K562 (cell line): Measurements from ENCODE around the gene RRP9. TPM values are rescaled to one million over a fixed set of nuclear protein-coding genes. Genes with fewer than 3 reads are reported as not detected.

Source experiments
- ATAC-seq: fragments of 200-7000 bp; cut with Tn5 transposase; 3 replicates; pipeline ENCODE4 v1.9.1; 2020; ENCODE audit warnings: moderate library complexity
- BruUV-seq: library from RNA; stranded (reverse); fragments of 400-500 nt; replicated peaks from 2 replicates; lab custom pipeline; 2021; lab: Mats Ljungman, UMichigan
- CTCF ChIA-PET: fragments of 300-600 bp; formaldehyde crosslinking; extraction: SDS; loops from one replicate; lab custom pipeline; 2021; ENCODE audit warnings: low intra/inter-chr PET ratio; lab: Yijun Ruan, JAX
- POLR2A ChIA-PET: fragments of 300-600, 350-650 bp; sonication (Branson Sonifier 250); formaldehyde crosslinking; extraction: SDS; loops from one replicate; lab custom pipeline; 2021; ENCODE audit warnings: antibody characterized with exemption, inconsistent platforms; lab: Yijun Ruan, JAX
- DNase-seq, 4 experiments: peaks; one replicate each; pipeline versions ENCODE4 v3.0.0 to v3.0.0-alpha.2; 2011 to 2018; ENCODE audit warnings: low spot score in 3 of 4, mixed read lengths in 3 of 4; ENCODE audit errors: extremely low read depth in 1 of 4
- FAIRE-seq: peaks from 2 replicates; lab custom pipeline; 2011; peaks lifted over from hg19 to GRCh38; lab: Jason Lieb, UNC
- H2AFZ ChIP-seq: 2 replicates; pipeline ENCODE4 v1.6.0; 2011; ENCODE audit warnings: low read depth, low read length, control low read depth, inconsistent platforms
- H3K27ac ChIP-seq: fragments of 200-600 bp; 3 replicates; pipeline ENCODE4 v1.8.0; 2011; ENCODE audit warnings: low read depth, mild to moderate bottlenecking, control low read depth, inconsistent platforms, low read length, moderate library complexity, mixed read lengths; ENCODE audit errors: extremely low read depth
- H3K27me3 ChIP-seq, 2 experiments: fragments of 300-600 bp in 1 of 2; 2 replicates in 1 of 2; 3 replicates in 1 of 2; pipeline versions ENCODE4 v1.6.0 to v1.8.0; 2011; ENCODE audit warnings: inconsistent platforms in 2 of 2, low read length in 2 of 2, mild to moderate bottlenecking in 1 of 2, mixed read lengths in 1 of 2, moderate library complexity in 1 of 2; ENCODE audit not compliant: control insufficient read depth in 2 of 2, insufficient read depth in 2 of 2
- H3K36me3 ChIP-seq: fragments of 300-600 bp; 3 replicates; pipeline ENCODE4 v1.8.0; 2011; ENCODE audit warnings: mild to moderate bottlenecking, low read length, inconsistent platforms; ENCODE audit not compliant: control insufficient read depth, insufficient read depth
- H3K4me1 ChIP-seq, 2 experiments: fragments of 200-600 bp in 1 of 2; replicated peaks in 1 of 2; 2 replicates in 1 of 2; 3 replicates in 1 of 2; pipeline versions ENCODE4 v1.5.1 to v1.8.0; 2011; ENCODE audit warnings: inconsistent platforms in 2 of 2, low read length in 2 of 2, mild to moderate bottlenecking in 1 of 2, mixed read lengths in 1 of 2, moderate library complexity in 1 of 2; ENCODE audit not compliant: control insufficient read depth in 2 of 2, insufficient read depth in 2 of 2
- H3K4me2 ChIP-seq: 2 replicates; pipeline ENCODE4 v1.6.1; 2011; ENCODE audit warnings: low read length, control low read depth, inconsistent platforms, mixed read lengths; ENCODE audit not compliant: insufficient read depth
- H3K4me3 ChIP-seq: fragments of 200-600 bp; sonication (generic), shearing (Covaris generic); 2 replicates; pipeline ENCODE4 v1.5.1; 2016; ENCODE audit warnings: control low read depth, inconsistent platforms
- H3K79me2 ChIP-seq: fragments of 200-600 bp; 3 replicates; pipeline ENCODE4 v1.8.0; 2011; ENCODE audit warnings: low read length, inconsistent platforms; ENCODE audit not compliant: control insufficient read depth, insufficient read depth
- H3K9ac ChIP-seq, 2 experiments: 2 replicates each; pipeline versions ENCODE4 v1.6.0 to v1.6.1; 2011; ENCODE audit warnings: low read depth in 2 of 2, low read length in 2 of 2, control low read depth in 1 of 2, inconsistent platforms in 1 of 2, mild to moderate bottlenecking in 1 of 2, mixed read lengths in 1 of 2; ENCODE audit not compliant: insufficient read depth in 1 of 2
- H3K9me1 ChIP-seq: one replicate; pipeline ENCODE4 v1.6.0; 2011; ENCODE audit warnings: inconsistent platforms, mild to moderate bottlenecking, low read length, moderate library complexity; ENCODE audit not compliant: control insufficient read depth, insufficient read depth
- H3K9me3 ChIP-seq: replicated peaks from 2 replicates; pipeline ENCODE4 v1.5.1; 2011; ENCODE audit warnings: low read depth, low read length, inconsistent platforms; ENCODE audit not compliant: control insufficient read depth, insufficient read depth
- H4K20me1 ChIP-seq: replicated peaks from 2 replicates; pipeline ENCODE4 v1.6.1; 2011; ENCODE audit warnings: low read length, inconsistent platforms, mixed read lengths; ENCODE audit not compliant: control insufficient read depth, insufficient read depth
- ARHGAP35 ChIP-seq: fragments of 450-650 bp; IDR thresholded peaks from 2 replicates; pipeline ENCODE4 v1.6.1; 2018; ENCODE audit not compliant: partially characterized antibody
- CBX2 ChIP-seq: fragments of 200-600 bp; sonication (generic); IDR thresholded peaks from one replicate; pipeline ENCODE4 v1.6.1; 2012; ENCODE audit warnings: mild to moderate bottlenecking, low read length, inconsistent platforms; ENCODE audit not compliant: insufficient read depth, poor library complexity, severe bottlenecking
- CC2D1A ChIP-seq: fragments of 450-650 bp; IDR thresholded peaks from 2 replicates; pipeline ENCODE4 v1.6.1; 2017; ENCODE audit warnings: mild to moderate bottlenecking
- CHCHD3 ChIP-seq: fragments of 250-450 bp; sonication (Bioruptor Pico); IDR thresholded peaks from 2 replicates; pipeline ENCODE4 v2.1.2; 2022; ENCODE audit warnings: mild to moderate bottlenecking
- HNRNPUL1 ChIP-seq: fragments of 200-400 bp; formaldehyde crosslinking; IDR thresholded peaks from 2 replicates; pipeline ENCODE4 v1.6.1; 2017; ENCODE audit warnings: low read length
- MEF2A ChIP-seq: IDR thresholded peaks from 2 replicates; pipeline ENCODE4 v1.6.1; 2011; ENCODE audit warnings: low read depth, mild to moderate bottlenecking, low read length, moderate library complexity; ENCODE audit not compliant: control insufficient read depth
- MYC ChIP-seq, 2 experiments: fragments of 250-450 bp in 1 of 2; sonication (Bioruptor Pico) in 1 of 2; IDR thresholded peaks; 2 replicates each; pipeline versions ENCODE4 v1.5.1 to v1.6.1; 2012 to 2021; ENCODE audit warnings: low read depth in 2 of 2, borderline replicate concordance in 1 of 2, improper control_type of control experiment in 1 of 2, low read length in 1 of 2, mild to moderate bottlenecking in 1 of 2, moderate library complexity in 1 of 2
- RNF2 ChIP-seq: sonication (generic); IDR thresholded peaks from 2 replicates; pipeline ENCODE4 v1.6.1; 2016
- ZFPM2 ChIP-seq: fragments of 250-450 bp; sonication (Bioruptor Pico); IDR thresholded peaks from 2 replicates; pipeline ENCODE4 v1.5.1; 2022; ENCODE audit warnings: mild to moderate bottlenecking
- WGBS: fragments of 100-300 bp; shearing (Covaris generic); methylation state at CpG from one replicate; pipeline ENCODE4 v1.1.6; 2016; ENCODE audit warnings: low coverage, mixed read lengths; ENCODE audit not compliant: insufficient coverage; ENCODE audit errors: missing lambda C conversion rate; 5-methylcytosine and 5-hydroxymethylcytosine counted together
- in situ Hi-C: fragments of 300-500 bp; cut with MboI; formaldehyde crosslinking; loops from 4 replicates; pipeline ENCODE4 v1.15.0; 2018; ENCODE audit warnings: inconsistent platforms, mixed read lengths
- intact Hi-C: fragments of 100-400 bp; cut with micrococcal nuclease; formaldehyde crosslinking; loops from 2 replicates; pipeline ENCODE4 v1.14.2; 2022
- polyA plus RNA-seq, 8 experiments: library from polyadenylated mRNA; depleted of rRNA in 4 of 8; stranded (reverse) in 5 of 8; unstranded in 3 of 8; fragments of >200 nt; fragmentation: Nextera tagmentation in 2 of 8; fragmentation: Illumina TruSeq in 1 of 8; extraction: Ambion mirVana in 2 of 8; extraction: Trizol in 1 of 8; gene quantifications; 2 replicates each; pipeline versions ENCODE4 v1.2.1 to v1.2.3, GENCODE V29; 2011 to 2014; ENCODE audit warnings: inconsistent platforms in 1 of 8, missing spikeins in 1 of 8
- total RNA-seq, 7 experiments: library from RNA; depleted of rRNA in 6 of 7; stranded (reverse); fragments of >200 nt in 6 of 7; fragmentation: Illumina TruSeq in 2 of 7; extraction: Trizol in 2 of 7; gene quantifications; 2 replicates each; pipeline versions ENCODE4 v1.2.1 to v1.2.3, GENCODE V29; 2011 to 2021; ENCODE audit warnings: low replicate concordance in 1 of 7
- TF ChIP-seq, protein P1 (sequence below): fragments of 200-800 bp; sonication (Bioruptor generic); IDR thresholded peaks from 2 replicates; pipeline ENCODE4 v1.6.1; 2016; ENCODE audit warnings: missing genetic modification characterization, missing compliant biosample characterization
- TF ChIP-seq, protein P2 (sequence below): sonication (generic); formaldehyde crosslinking; IDR thresholded peaks from 2 replicates; pipeline ENCODE4 v1.8.0; 2022; ENCODE audit warnings: mild to moderate bottlenecking, missing genetic modification reagents
- TF ChIP-seq, protein P3 (sequence below): fragments of 250-450 bp; sonication (Bioruptor Pico); IDR thresholded peaks from 2 replicates; pipeline ENCODE4 v1.4.0; 2020; ENCODE audit warnings: mild to moderate bottlenecking, moderate library complexity

The RRP9 gene
- total and polyA plus RNA-seq, 9 of the 15 experiments (the other 6 are each of a cell fraction or from before 2014, with no cell fraction given), result 5.2 to 67.0 (median 45.9) TPM

DNA sequence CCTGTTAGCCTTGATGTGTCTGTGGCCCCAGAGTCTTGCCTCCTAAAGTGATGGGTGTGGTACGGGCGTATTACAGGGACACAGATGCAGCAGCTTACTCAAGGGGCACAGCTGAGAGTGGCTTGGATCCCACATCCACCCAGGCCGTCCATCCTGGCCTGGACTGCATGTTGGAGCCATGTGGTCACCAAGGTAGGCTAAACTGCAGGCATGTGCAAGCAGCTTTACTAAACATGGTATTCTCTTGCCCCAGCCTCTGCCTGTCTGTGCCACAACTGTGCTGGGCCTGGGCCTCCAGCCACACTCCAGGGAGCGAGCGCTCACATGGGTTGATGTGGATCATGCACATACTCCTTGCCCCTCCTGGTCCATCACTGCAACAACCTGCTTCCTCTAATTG lies 7.4 kb upstream of the RRP9 start:
- no peaks in the 10 kb centered on the region for H3K9me3 ChIP-seq
- H3K27me3 ChIP-seq, result peaks cover 0 to 4% of the 10 kb centered on the region in 2 experiments; a peak in 1 of 5 replicates
- H3K79me2 ChIP-seq, result no peaks in the 10 kb centered on the region
- H3K9me1 ChIP-seq, result no peaks in the 10 kb centered on the region
- H3K4me3 ChIP-seq, result no peak overlapping the region
- BruUV-seq, result no TSS peak
- in situ Hi-C loops (no loop called here), intact Hi-C loops (no loop called here)
- no peak for TF ChIP-seq MYC (IDR thresholded peaks at IDR 0.05; ENCODE audit: low read depth, low read length)
- TF ChIP-seq MYC (CRISPR knock-in tag; IDR thresholded peaks at IDR 0.05; ENCODE audit: borderline replicate concordance, low read depth), result no peak
- no peak for TF ChIP-seq CHCHD3 (CRISPR knock-in tag)
- TF ChIP-seq, protein P1, sequence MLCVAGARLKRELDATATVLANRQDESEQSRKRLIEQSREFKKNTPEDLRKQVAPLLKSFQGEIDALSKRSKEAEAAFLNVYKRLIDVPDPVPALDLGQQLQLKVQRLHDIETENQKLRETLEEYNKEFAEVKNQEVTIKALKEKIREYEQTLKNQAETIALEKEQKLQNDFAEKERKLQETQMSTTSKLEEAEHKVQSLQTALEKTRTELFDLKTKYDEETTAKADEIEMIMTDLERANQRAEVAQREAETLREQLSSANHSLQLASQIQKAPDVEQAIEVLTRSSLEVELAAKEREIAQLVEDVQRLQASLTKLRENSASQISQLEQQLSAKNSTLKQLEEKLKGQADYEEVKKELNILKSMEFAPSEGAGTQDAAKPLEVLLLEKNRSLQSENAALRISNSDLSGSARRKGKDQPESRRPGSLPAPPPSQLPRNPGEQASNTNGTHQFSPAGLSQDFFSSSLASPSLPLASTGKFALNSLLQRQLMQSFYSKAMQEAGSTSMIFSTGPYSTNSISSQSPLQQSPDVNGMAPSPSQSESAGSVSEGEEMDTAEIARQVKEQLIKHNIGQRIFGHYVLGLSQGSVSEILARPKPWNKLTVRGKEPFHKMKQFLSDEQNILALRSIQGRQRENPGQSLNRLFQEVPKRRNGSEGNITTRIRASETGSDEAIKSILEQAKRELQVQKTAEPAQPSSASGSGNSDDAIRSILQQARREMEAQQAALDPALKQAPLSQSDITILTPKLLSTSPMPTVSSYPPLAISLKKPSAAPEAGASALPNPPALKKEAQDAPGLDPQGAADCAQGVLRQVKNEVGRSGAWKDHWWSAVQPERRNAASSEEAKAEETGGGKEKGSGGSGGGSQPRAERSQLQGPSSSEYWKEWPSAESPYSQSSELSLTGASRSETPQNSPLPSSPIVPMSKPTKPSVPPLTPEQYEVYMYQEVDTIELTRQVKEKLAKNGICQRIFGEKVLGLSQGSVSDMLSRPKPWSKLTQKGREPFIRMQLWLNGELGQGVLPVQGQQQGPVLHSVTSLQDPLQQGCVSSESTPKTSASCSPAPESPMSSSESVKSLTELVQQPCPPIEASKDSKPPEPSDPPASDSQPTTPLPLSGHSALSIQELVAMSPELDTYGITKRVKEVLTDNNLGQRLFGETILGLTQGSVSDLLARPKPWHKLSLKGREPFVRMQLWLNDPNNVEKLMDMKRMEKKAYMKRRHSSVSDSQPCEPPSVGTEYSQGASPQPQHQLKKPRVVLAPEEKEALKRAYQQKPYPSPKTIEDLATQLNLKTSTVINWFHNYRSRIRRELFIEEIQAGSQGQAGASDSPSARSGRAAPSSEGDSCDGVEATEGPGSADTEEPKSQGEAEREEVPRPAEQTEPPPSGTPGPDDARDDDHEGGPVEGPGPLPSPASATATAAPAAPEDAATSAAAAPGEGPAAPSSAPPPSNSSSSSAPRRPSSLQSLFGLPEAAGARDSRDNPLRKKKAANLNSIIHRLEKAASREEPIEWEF (CRISPR knock-in tag), result no peak
- TF ChIP-seq ZFPM2 (CRISPR knock-in tag), result no peak
- TF ChIP-seq, protein P2, sequence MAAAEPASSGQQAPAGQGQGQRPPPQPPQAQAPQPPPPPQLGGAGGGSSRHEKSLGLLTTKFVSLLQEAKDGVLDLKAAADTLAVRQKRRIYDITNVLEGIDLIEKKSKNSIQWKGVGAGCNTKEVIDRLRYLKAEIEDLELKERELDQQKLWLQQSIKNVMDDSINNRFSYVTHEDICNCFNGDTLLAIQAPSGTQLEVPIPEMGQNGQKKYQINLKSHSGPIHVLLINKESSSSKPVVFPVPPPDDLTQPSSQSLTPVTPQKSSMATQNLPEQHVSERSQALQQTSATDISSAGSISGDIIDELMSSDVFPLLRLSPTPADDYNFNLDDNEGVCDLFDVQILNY (CRISPR knock-in tag), result no peak
- TF ChIP-seq ARHGAP35, result no peak
- TF ChIP-seq MEF2A, result no peak
- no peak for TF ChIP-seq HNRNPUL1
- no peak for TF ChIP-seq RNF2
- TF ChIP-seq, protein P3, sequence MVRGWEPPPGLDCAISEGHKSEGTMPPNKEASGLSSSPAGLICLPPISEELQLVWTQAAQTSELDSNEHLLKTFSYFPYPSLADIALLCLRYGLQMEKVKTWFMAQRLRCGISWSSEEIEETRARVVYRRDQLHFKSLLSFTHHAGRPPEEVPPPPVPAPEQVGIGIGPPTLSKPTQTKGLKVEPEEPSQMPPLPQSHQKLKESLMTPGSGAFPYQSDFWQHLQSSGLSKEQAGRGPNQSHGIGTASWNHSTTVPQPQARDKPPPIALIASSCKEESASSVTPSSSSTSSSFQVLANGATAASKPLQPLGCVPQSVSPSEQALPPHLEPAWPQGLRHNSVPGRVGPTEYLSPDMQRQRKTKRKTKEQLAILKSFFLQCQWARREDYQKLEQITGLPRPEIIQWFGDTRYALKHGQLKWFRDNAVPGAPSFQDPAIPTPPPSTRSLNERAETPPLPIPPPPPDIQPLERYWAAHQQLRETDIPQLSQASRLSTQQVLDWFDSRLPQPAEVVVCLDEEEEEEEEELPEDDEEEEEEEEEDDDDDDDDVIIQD (CRISPR knock-in tag), result no peak
- no peak for TF ChIP-seq CBX2
- TF ChIP-seq CC2D1A, result no peak
- no peak for ATAC-seq
- no peak overlapping the region for H3K27ac ChIP-seq
- ChIA-PET POLR2A (interaction anchor here (0.6 to 1.5 kb wide), 2 partner anchors 14 to 139 kb away, joined by 3 read pairs; no protein-coding TSS in a partner anchor), CTCF (no interaction called here)
- FAIRE-seq, result no peak
- H2AFZ ChIP-seq, result no peak overlapping the region
- H3K9ac ChIP-seq, result no peak overlapping the region
- 51% methylated on average over 5 of the region's 5 CpGs for WGBS
- no peaks in the 10 kb centered on the region for H3K36me3 ChIP-seq
- H3K4me2 ChIP-seq, result no peak overlapping the region
- peaks cover 0 to under 1% of the 10 kb centered on the region in 2 experiments; a peak in 2 of 5 replicates for H3K4me1 ChIP-seq
- no peak for DNase-seq
- H4K20me1 ChIP-seq, result no peaks in the 10 kb centered on the region
